GM12865 (cell line): ENCODE results near the gene NPEPL1.
A peak's percentile ranks its signal among the peaks of the same experiment; 100 is the strongest.

ENCODE experiments used
- DNase-seq: peaks from one replicate; pipeline ENCODE4 v3.0.0; 2010; ENCODE audit warnings: low read depth
- H3K4me3 ChIP-seq: 2 replicates; pipeline ENCODE4 v1.5.1; 2011; ENCODE audit warnings: mild to moderate bottlenecking, low read depth, low read length, control low read depth
- CTCF ChIP-seq: IDR thresholded peaks from 2 replicates; pipeline ENCODE4 v1.5.1; 2011; ENCODE audit warnings: low read length, control low read depth, low read depth, inconsistent platforms; ENCODE audit not compliant: insufficient read depth; ENCODE audit errors: missing control alignments

NPEPL1 gene

GRCh38 chr20:58667975-58668374, 24.6 kb upstream of the NPEPL1 start:
- peak; percentile 20 for DNase-seq
- H3K4me3 ChIP-seq: no peak overlapping the region
- TF ChIP-seq CTCF: no peak

- H3K4me3 ChIP-seq: no peak overlapping the region
- DNase-seq: no peak
- no peak for TF ChIP-seq CTCF
Observed at GRCh38 chr20:58668901-58669286, 23.7 kb upstream of the NPEPL1 start.

GRCh38 chr20:58669287-58670006, 23.2 kb upstream of the NPEPL1 start:
- H3K4me3 ChIP-seq: no peak overlapping the region
- TF ChIP-seq CTCF: no peak
- DNase-seq: peak; percentile 53

- DNase-seq: no peak
- no peak overlapping the region for H3K4me3 ChIP-seq
- TF ChIP-seq CTCF: no peak
Observed at GRCh38 chr20:58670102-58670501, 22.5 kb upstream of the NPEPL1 start.

- DNase-seq: no peak
- no peak for TF ChIP-seq CTCF
- no peak overlapping the region for H3K4me3 ChIP-seq
Observed at GRCh38 chr20:58670659-58671058, 21.9 kb upstream of the NPEPL1 start.

- no peak for DNase-seq
- TF ChIP-seq CTCF: no peak
- H3K4me3 ChIP-seq: no peak overlapping the region
Observed at GRCh38 chr20:58673119-58673518, 19.5 kb upstream of the NPEPL1 start.

GRCh38 chr20:58675146-58675584, 17.4 kb upstream of the NPEPL1 start:
- no peak overlapping the region for H3K4me3 ChIP-seq
- TF ChIP-seq CTCF: no peak
- DNase-seq: no peak
